GM12872 (cell line): ENCODE data around the gene TBC1D24.

Source experiments
- CTCF ChIP-seq: IDR thresholded peaks from 3 replicates; pipeline ENCODE4 v1.5.1; 2011; ENCODE audit warnings: low read depth, mild to moderate bottlenecking, low read length, moderate library complexity; ENCODE audit not compliant: insufficient read depth

The TBC1D24 gene

DNA sequence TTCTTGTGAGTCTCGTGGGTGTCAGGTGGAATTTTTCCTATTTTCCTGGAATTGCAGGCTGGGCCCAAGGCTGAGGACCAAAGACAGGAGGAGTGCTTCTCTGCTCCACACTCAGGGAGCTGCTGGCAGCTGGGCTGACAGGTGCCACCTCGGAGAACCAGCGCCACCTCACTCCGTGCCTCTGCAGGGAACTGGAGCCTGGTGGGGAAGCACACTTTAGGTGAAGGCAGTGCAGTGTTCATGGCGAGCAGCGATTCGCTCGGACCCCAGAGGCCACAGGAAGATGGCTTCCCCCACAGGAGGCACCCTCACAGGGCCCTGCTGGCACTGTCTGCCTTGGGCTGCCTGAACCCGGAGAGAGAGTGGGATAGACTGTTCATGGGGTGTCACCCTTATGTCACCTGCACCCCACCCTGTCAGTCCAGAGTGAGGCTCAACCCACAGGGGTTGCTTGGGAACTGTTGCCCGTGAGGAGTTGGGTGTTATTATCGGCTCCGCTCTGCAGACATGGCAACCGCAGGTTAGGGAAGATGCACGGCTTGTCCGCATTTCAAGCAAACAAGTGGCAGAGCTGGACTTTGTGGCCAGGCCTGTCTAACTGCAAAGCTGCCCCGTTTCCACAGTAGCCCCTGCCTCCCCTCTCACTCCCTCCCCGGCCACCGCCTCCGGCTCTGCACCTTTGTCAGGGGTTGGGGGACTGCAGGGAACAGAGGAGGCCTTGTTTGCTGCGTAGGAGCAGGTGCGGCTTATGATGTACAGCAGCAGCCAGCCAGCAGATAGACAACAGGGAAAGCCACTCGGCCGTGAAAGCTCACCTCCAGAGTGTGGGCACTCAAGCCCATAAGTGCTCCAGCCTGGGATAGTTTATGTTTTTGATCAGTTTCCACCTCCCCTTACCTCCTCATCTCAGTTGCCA lies 15.5 kb downstream of the TBC1D24 start:
- no peak for TF ChIP-seq CTCF

DNA sequence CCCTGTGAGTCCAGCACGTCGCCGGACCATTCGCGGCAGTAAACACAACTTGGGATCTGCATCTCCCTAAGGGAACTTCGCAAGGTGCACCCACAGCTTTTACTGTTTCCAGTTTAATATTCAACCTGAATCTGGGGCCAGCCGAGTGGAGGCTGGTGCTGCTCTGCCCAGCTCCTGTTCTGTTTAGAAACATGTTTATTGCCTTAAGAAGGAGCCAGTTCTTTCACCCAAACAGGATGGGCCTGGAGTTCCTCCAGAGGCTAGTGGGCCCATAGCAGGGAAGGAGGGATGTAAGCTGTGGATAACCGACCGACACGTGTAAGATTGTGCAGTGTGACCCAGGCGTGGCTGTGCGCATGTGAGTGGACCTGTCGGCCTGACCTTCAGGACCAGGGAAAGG lies 17.4 kb downstream of the TBC1D24 start:
- no peak for TF ChIP-seq CTCF

- no peak for TF ChIP-seq CTCF
These were observed 18.7 kb downstream of the TBC1D24 start for GRCh38 chr16:2493605-2494004.

- no peak for TF ChIP-seq CTCF
These were observed 19.7 kb downstream of the TBC1D24 start for GRCh38 chr16:2494616-2495015.

DNA sequence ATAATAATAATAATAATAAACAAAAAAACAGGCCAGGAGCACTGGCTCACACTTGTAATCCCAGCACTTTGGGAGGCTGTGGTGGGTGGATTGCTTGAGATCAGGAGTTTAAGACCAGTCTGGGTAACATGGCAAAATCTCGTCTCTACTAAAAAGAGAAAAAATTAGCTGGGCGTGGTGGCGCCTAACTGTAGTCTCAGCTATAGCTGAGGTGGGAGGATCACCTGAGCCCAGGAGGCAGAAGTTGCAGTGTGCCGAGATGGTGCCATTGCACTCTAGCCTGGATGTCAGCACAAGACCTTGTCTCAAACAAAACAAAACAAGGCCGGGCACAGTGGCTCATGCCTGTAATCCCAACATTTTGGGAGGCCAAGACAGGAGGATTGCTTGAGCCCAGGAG lies 20.1 kb downstream of the TBC1D24 start:
- no peak for TF ChIP-seq CTCF

DNA sequence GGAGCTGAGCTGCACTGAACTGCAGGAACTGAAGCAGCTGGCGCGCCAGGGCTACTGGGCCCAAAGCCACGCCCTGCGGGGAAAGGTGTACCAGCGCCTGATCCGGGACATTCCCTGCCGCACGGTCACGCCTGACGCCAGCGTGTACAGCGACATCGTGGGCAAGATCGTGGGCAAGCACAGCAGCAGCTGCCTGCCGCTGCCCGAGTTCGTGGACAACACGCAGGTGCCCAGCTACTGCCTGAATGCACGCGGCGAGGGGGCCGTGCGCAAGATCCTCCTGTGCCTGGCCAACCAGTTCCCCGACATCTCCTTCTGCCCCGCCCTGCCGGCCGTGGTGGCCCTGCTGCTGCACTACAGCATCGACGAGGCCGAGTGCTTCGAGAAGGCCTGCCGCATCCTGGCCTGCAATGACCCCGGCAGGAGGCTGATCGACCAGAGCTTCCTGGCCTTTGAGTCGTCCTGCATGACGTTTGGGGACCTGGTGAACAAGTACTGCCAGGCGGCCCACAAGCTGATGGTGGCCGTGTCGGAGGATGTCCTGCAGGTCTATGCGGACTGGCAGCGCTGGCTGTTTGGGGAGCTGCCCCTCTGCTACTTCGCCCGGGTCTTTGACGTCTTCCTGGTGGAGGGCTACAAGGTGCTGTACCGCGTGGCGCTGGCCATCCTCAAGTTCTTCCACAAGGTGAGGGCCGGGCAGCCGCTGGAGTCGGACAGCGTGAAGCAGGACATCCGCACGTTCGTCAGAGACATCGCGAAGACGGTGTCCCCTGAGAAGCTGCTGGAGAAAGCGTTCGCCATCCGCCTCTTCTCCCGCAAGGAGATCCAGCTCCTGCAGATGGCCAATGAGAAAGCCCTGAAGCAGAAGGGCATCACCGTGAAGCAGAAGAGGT lies 21.5 kb downstream of the TBC1D24 start:
- no peak for TF ChIP-seq CTCF

DNA sequence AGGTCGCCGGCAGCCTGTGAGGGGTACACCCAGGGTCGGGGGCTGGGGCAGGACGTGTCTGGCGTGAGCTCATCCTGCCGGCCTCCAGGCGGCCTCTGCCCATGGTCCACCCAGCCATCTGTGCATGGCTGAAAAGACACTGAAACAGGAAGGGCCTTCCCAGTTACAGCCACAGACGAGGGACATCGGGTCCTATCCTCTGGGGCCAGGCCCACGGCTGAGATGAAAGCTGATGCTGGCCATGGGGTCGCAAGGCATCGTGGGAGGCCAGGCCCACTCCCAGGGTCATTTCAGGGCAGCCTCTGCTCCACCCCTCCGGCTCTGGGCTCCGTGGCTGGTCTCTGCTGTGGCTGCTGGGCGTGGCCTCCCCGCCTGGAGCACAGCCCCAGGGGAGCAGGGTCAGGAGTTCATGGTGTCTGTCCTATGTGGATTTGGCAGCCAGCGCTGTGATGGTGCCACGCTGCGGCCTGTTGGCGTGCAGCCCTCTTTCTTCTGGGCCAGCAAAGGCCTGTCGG lies 22.2 kb downstream of the TBC1D24 start:
- no peak for TF ChIP-seq CTCF
